ENCODE results near the gene DDI2.
"Not testable (repeated sequence)": the region's sequence is repeated elsewhere in the genome, so short reads cannot be mapped to it uniquely, and the experiment has no call there.

DDI2 gene

DNA sequence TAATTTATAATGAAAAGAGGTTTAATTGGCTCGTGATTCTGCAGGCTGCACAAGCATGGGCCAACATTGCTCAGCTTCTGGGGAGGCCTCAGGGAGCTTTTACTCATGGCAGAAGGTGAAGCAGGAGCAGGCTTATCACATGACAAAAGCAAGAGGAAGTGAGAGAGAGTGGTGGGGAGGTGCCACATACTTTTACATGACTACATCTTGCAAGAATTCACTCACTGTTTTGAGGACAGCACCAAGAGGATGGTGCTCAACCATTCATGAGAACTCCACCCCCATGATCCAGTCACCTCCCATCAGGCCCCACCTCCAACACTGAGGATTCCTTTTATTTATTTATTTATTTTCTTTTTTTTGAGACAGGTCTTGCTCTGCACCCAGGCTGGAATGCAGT lies 61.3 kb downstream of the DDI2 start:
- peak; percentile 78 for DNase-seq (ENCODE audit: low read depth)

DNA sequence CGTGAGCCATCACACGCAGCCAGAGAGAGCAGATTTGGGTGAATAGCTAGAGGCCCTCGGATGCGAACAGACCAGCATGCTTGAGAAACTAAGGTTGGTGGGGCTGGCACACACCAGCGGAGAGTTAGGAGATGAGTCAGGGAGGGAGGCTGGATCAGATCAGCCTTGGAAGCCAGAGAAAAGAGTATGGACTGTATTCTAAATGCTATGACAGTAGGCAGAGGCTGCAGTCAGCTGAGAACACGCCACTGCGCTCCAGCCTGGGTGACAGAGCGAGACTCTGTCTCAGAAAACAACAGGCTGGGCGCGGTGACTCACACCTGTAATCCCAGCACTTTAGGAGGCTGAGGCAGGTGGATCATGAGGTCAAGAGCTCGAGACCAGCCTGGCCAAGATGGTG lies 62.9 kb downstream of the DDI2 start:
- DNase-seq (ENCODE audit: low read depth), result peak; percentile 58

DNA sequence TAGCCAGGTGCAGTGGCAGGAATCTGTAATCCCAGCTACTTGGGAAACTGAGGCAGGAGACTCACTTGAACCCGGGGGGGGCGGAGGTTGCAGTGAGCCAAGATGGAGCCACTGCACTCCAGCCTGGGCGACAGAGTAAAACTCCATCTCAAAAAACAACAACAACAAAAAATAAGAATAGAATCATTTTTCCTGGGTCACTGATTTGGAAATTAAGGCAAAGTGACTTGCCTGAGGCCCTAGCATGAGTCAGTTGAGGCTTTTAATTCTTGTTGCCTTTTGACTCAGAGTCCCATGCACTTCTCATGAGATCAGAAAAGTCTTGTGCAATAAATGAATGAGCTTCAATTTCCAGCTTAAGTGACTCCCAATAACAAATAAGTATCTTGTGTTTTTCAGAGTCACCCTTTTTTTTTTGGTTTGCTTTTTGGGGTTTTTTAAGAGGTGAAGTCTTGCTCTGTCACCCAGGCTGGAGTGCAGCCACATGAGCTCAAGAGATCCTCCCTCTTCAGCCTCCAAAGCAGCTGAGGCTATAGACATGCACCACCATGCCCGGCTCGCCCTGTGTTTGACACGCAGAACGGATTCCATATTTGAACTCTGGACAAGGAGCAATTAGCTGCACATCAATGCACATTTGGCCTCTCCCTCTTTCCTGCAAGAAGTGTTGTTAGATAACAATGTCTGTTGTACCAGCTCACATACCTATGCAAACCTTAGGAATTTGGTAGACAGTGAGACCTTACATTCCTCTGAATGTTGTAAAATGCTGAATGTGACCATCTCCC lies 63.5 kb downstream of the DDI2 start:
- DNase-seq (ENCODE audit: low read depth), result peak; percentile 83

DNA sequence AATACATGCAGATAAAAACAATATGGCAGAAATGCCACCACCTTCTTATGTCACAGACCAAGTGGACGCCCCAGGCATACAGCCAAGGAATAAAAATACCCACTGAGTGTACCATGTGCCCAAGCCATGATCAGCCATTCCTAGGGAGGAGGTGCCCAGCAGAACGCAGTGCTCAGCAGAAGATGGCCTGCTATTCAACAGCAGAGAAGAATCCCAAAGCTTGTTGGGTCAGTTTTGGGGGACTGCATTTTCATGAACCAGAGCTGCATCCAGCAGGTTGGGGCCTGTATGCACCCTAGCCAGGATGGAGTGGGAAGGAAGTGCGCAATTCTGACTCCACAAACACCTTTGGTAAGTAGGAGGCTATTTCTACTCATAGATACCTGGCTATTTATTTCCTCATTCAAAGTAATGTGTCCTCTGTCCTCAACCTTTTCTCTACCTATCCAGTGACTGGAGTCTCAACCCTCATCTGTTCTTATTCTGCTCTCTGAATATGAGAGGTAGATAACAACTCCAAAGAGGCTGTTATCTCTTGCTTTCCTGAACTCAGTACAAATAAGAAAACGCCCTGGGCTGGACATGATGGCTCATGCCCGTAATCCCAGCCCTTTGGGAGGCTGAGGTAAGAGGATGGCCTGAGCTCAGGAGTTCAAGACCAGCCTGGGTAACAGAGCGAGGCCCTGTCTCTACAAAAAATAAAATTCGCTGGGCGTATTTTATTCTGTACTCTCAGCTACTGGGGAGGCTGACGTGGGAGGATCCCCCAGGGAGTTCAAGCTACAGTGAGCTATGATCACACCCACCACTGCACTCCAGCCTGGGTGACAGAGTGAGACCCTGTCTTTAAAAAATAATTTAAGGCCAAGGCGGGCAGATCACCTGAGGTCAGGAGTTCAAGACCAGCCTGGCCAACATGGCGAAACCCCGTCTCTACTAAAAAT lies 64.4 kb downstream of the DDI2 start:
- DNase-seq (ENCODE audit: low read depth), result no peak

DNA sequence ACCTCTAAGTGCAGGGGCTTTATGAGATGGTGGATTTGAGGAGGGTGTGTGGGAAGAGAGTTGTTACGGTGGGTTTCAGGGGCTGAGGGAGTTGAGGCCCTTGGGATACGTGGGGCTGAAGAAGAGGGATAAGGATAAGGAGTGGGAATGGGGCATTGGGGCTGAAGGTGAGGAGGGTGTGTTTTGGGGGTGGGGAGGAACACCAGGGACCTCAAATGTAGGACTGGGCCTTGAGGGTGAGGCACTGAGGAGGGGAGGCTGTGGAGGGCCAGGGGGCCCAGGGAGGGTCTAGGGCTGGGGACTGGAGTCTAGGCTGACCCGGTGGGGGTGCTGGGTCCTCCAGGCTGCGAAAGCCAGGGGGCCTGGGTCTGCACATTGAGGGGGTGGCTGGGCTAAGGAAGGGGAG lies 65.7 kb downstream of the DDI2 start:
- DNase-seq (ENCODE audit: low read depth), result no peak

DNA sequence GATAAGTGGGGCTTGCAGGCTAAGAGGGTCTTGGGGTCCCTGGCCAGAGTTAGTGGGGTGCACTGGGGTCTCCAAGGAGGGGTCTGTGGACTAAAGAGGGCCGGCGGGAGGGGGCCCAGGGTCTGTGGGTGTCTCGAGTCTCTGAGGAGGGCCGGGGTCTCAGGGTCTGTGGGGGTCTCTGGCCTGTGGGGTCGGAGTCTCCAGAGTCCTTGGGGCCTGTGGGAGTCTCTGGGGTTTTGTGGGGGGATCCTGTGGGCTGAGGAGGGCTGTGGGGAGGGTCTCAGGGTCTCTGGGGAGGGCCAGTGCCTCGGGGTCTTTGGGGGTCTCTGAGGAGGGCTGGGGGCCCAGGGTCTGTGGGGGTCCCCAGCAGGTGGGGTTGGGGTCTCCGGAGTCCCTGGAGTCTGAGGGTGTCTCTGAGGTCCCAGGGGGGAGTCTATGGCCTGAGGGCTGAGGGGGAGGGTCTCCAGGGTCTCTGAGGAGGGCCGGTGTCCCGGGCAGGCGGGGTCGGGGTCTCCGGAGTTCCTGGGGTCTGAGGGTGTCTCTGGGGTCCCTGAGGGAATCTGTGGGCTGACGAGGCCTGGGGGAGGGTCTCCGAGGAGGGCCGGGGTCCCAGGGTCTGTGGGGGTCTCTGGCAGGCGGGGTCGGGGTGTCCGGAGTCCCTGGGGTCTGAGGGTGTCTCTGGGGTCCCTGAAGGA lies 66.2 kb downstream of the DDI2 start:
- DNase-seq (ENCODE audit: low read depth), result no peak

DNA sequence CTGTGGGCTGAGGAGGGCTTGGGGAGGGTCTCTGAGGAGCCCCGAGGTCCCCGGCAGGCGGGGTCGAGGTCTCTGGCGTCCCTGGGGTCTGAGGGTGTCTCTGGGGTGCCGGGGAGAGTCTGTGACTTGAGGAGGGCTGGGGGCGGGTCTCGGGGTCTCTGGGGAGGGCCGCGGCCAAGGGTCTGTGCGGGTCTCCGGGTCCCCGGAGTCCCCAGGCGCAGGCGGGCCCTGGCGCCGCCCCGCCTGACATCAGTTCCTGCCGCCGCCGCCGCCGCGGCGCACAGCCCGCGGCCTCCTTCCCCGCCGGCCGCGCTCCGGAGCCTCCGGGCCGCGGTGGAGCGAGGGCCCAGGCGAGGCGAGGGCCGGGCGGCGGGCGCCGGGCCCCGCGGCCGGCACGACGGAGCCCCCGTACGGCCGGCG lies 66.8 kb downstream of the DDI2 start, which contains the start of gene PLEKHM2:
PLEKHM2 (plus strand) TSS at position 279 of the 420 bp plus-strand sequence. CDS start 239 bp downstream, outside the sequence.
- no peak for DNase-seq (ENCODE audit: low read depth)

- DNase-seq (ENCODE audit: low read depth), result no peak
Measured at GRCh38 chr1:15684468-15685291, 67.4 kb downstream of the DDI2 start.

- DNase-seq (ENCODE audit: low read depth), result no peak
Measured at GRCh38 chr1:15685820-15686219, 68.6 kb downstream of the DDI2 start.

DNA sequence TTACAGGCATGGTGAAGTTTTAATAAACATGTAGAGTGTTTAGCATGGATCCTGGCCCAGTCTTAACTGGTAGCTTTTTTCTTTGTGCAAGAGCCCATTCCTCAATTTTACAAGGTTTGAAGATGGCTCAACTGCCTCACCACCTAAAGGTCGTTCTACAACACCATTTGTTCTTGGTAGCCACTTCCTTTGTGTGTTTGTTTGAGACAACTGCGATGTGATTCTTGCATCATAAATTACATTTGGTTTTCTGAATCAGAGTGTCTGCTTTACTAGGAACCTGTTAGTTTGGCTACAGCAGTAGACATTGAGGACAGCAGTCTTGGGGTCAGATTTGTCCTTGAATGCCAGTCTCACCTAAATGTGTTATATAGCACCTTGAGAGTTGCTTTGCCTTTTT lies 70.2 kb downstream of the DDI2 start:
- no peak for DNase-seq (ENCODE audit: low read depth)

DNA sequence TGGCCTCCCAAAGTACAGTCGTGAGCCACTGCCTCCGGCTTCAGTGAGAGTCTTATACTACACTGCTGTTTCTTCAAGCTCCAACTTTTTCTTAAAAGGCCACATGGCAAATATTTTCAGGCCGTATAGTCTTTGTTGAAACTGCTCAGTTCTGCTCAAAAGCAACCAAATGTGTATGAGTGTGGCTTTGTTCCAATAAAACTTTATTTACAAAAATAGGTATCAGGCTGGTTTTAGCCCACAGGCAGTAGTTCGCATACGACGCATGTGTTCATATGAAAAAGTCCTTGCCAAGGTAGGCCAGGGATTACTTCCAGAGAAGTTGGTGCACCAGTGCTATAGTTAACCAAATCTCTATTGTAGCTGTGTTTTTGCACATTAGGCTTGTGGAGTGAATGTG lies 73.1 kb downstream of the DDI2 start:
- no peak for DNase-seq (ENCODE audit: low read depth)

- no peak for DNase-seq (ENCODE audit: low read depth)
Measured at GRCh38 chr1:15691434-15692032, 74.3 kb downstream of the DDI2 start.

DNA sequence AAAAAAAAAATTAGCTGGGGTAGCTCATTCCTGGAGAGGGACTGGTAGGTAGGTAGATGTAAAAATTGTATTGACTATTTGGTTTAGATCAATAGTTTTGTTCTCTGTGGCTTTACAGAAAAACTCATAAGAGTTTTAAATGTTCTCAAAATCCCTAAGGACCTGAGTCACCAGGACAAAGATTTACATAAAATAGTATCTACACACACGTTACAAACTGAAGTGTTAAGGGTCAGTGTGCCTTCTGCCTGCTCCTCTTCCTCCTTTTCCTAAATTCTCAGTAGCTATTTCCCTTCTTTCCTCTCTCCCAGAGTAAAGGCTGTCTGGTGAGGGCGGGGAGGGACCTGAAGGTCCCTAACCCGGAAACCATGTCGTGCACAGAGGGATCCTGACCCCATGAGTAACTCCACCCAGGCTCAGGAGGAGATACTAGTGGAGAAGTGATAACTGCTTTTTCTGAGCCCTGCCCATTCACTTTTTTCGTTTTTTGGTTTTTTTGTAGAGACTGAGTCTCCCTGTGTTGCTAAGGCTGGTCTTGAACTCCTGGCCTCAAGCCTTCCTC lies 74.9 kb downstream of the DDI2 start:
- no peak for DNase-seq (ENCODE audit: low read depth)

- DNase-seq (ENCODE audit: low read depth), result no peak
Measured at GRCh38 chr1:15693371-15693770, 76.1 kb downstream of the DDI2 start.

DNA sequence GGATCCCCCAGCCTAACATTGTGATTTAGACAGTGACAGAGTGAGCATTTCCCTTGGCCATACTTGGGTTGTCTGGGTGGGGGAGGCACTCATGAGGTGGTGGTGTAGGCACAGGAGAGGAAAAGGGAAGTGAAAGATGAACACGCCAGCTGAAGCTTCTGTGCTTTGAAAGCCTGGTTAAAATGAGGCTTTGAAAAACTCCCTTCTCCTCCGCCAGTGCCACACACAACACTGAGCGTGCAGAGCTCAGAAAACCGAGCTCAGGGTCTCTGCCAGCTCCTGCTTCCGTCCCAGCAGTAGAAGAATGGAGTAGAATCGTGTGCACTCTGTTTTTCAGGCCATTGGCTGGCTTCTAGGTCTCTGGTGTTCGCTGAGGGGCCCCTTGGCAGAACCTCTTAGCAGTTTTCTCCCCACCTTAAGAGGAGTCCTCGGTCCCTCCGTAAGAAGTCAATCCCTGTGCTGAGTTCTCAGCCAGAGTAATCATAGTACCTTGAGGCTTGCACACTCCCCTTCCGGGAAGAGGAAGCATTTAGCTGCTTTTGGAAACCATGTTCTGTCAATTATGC lies 79.8 kb downstream of the DDI2 start:
- DNase-seq (ENCODE audit: low read depth), result no peak

GRCh38 chr1:15698201-15698600 lies 80.9 kb downstream of the DDI2 start:
- DNase-seq (ENCODE audit: low read depth), result no peak

GRCh38 chr1:15699321-15699720 lies 82.1 kb downstream of the DDI2 start:
- not testable (repeated sequence) for DNase-seq (ENCODE audit: low read depth)

- no peak for DNase-seq (ENCODE audit: low read depth)
Measured at GRCh38 chr1:15700508-15700907, 83.2 kb downstream of the DDI2 start.

GRCh38 chr1:15701784-15702183 lies 84.5 kb downstream of the DDI2 start:
- no peak for DNase-seq (ENCODE audit: low read depth)
